NCI-H82 treated with DMSO at 0.1 percent for 48 hours (cell line): ENCODE data around the gene PRR14.

Experiments
- DNase-seq: peaks from one replicate; lab custom pipeline; 2025; ENCODE audit not compliant: unreplicated experiment; lab: John Stamatoyannopoulos, UW

PRR14 gene

DNA sequence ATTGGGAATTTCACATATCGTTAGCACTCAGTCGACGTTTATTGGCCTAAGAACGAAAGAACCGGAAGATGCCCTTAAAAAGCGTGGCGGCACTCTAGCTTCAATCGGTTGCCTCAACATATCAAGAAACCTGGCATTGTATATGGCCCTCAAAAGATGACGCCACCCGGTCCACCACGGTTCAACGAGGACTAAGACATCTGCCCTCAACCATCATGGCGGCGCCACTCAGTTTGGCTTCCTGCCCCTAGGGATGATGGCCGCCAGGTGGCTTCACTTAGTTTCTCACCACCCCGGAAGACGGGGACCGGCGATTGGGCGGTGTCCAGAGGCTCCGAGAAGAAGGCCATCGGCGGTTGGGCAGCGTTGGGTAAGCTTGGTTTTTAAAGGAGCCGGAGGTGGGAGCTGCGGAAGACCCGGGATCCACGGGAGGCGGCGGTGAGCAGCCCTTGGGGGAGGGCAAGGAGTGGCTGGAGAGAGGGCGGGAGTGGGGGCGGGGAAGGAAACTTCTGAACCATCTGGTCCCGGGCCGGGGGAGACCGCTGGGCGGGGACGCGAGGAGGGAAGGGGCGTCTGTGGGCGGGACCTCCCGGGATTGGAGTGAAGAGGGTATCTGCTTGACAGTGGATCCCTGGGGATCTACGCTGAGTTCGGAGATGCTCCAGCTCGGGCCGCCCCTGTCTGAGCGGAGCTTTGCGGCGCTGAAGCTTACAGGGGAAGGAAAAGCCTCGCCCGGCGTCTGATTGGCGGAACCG lies at the start of gene PRR14:
Gene PRR14 (plus strand): TSS at position 592 of the 755 bp plus-strand sequence. CDS start 686 bp downstream, outside the sequence.
- DNase-seq = peak; percentile 98

DNA sequence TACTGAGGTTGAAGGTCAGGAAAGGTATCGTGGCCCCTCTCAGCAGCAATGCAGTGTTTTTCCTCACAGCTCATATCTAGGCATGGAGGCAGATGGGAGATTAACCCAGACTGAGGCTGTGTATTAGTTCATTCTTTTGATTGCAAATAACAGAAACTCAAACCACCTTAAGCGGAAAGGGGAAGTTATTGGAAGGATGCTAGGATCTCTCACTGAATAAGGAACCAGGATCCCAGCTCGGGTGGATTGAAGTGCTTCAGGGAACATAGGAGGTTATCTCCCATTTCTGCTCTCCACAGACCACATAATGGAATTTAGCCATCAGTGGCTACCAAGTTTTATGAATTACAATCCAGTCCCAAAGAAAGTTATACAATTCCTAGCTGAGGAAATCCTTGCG lies 48.8 kb upstream of the PRR14 start:
- no peak for DNase-seq

DNA sequence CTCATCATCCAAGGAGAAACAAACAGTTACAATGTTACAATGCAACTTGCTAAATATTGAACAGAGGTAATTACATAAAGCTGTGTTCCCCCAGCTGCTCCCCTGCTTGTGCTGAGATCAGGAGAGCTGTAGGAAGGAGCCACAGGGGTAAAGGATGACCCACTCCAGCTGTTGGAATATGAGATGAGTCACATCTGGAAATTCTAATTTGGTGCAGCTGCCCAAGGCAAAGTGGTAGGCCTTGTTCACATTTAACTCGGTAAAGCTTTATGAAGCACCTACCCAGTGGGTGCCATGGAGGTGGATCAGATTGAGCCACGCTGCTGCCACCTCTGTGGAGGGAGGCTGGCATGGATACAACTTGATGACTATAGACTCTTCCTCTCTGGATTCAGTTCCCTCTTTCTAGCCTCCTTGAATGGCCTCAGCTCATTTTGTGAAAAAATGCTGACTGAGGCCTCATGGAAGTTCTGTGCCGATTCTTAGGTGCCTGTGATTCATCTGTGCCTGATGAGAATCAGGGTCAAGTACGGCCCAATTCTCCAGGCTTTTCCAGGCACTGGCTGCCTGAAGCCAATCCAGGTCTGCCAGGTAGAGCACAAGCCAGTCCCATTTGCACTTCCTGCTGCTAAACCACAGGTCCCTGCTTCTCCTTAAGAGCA lies 48.0 kb upstream of the PRR14 start:
- no peak for DNase-seq

GRCh38 chr16:30603945-30604315 lies 46.8 kb upstream of the PRR14 start:
- DNase-seq = no peak

- no peak for DNase-seq
Measured at GRCh38 chr16:30604316-30604947, 46.3 kb upstream of the PRR14 start.

DNA sequence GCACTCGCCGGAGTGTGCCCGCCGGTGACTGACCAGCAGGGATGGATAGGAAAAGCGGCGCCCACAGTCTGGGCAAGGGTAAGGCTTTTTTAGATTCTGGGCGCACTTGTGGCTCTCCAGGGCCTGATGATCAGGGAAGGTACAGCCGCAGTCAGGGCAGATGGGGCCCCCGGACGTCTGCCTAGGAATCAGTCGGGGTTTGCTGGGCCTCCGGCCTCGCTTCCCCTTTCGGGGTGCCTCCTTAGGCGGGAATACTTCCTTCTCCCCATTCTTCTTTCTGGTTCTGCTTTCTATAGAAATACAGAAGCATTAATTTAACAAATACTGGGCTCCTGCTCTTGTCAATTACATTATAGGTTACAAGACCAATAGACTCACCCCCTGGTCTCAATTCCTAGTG lies 45.6 kb upstream of the PRR14 start:
- DNase-seq = no peak

- DNase-seq = no peak
Measured at GRCh38 chr16:30606004-30606403, 44.8 kb upstream of the PRR14 start.

DNA sequence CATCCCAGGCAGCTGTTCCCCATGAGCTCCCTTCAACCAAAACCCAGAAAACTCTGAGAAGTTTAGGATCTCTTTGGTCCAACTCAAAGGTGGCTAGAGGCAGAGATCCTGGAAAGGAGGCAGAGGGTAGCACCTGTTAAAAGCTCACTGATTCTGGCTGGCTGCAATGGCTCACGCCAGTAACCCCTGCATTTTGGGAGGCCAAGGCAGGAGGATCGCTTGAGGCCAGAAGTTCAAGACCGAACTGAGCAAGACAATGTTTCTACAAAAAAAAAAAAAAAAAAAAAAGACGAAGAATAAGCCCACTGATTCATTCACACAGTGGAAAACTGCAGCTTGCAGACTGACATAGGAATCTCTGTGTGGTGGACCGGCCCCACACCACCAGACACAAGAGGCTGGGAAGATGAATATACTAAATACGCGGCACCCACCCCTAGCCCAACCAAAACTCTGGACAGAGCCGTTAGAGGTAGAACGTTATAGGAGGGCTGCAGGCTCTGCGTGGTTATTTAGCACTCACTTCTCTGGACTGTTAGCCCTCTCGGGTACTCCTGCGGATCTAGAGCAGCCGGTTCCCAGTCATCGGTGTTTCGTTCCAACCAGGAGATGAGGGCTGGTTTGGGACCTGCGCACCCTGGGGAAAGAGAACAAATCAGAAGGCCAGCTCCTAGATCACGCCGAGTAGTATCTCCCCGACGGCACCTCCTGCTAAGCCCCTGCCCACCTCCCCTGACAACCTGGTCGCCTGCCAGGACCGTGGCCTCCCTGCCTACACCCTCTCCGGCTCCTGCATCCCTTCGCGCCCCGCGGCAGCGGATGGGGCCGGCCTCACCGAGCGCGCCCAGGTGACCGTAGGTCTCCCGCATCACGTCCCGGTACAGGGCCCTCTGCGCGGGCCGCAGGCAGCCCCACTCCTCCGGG lies 41.5 kb upstream of the PRR14 start:
- DNase-seq = no peak

- peak; percentile 89 for DNase-seq
Measured at GRCh38 chr16:30609926-30610839, 40.6 kb upstream of the PRR14 start, which contains the start of gene ZNF689. Gene ZNF689, minus strand, starts transcription at chr16:30610389. Its CDS starts 348 bp downstream, at chr16:30610041.

- no peak for DNase-seq
Measured at GRCh38 chr16:30615358-30616091, 35.2 kb upstream of the PRR14 start.

GRCh38 chr16:30619202-30619601 lies 31.6 kb upstream of the PRR14 start:
- DNase-seq = no peak

DNA sequence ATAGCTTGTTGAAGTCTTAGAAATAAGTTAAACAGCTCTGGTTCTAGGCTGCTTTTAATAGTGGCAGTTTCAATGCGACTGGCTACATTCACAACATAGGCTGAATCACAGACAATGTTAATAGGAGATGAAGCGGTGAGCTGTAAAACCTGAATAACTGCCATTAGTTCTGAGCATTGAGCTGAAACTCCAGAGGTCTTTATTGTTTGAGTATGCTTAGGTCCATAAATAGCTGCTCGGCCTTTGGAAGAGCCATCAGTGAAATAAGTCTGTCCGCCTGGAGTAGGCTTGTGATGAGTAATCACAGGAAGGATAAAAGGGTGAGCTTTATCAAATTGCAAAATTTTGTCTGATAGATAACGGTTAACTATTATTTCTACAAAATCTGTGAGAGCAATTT lies 31.1 kb upstream of the PRR14 start:
- no peak for DNase-seq

DNA sequence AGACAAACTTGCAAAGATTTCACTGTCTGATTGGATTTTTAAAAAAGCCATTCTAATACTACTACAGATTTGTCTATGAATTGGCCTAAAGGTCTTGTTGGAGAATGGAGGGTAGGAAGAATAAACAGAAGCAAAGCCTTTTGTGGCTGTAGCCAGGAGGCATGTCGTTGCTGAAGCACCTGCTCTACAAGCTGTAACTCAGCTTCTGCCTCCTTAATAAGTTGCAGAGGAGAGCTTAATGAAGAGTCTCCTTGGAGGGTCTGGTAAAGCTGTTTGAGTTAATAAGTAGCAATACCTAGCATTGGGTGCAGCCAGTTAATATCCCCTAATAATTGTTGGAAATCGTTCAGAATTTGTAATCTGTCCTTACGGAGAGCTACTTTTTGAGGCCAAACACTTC lies 30.6 kb upstream of the PRR14 start:
- no peak for DNase-seq

DNA sequence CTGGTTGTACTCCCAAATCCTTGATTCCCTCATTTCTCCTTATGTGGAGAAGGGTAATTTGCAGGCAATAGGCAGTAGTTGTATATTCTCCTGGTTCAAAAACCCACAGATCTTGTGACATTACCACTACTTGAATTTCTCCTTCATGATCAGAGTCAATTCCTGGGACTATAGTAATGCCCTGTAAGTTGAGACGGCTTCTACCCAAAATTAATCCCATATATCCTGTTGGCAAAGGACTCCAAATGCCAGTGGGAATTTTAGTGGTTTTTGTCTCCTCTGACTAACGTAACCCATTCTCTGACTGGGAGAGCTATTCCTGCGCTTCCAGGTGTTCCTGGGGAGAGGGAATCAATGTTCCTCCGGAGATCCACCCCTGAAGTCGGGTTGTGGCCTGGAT lies 29.0 kb upstream of the PRR14 start:
- DNase-seq = no peak

- no peak for DNase-seq
Measured at GRCh38 chr16:30622455-30623032, 28.2 kb upstream of the PRR14 start.

GRCh38 chr16:30623536-30624283 lies 27.1 kb upstream of the PRR14 start:
- no peak for DNase-seq

DNA sequence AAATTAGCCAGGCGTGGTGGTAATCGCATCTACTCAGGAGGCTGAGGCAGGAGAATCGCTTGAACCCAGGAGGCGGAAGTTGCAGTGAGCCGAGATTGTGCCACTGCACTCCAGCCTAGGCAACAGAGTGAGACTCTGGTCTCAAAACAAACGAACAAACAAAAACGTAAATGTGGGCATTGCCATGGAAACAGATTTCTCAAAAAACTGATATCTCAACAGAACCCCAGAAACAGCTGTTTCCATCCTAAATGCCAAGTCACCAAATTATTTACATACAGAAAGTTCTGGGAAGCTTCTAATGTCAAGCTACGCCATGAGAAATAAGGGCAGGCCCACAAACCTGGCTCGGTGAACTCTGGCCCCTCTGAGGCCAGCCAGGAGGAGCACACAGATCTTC lies 24.5 kb upstream of the PRR14 start:
- no peak for DNase-seq
